Measurements from ENCODE around the gene ZBTB45.
"Not testable (repeated sequence)": the region's sequence is repeated elsewhere in the genome, so short reads cannot be mapped to it uniquely, and the experiment has no call there.

Gene ZBTB45

DNA sequence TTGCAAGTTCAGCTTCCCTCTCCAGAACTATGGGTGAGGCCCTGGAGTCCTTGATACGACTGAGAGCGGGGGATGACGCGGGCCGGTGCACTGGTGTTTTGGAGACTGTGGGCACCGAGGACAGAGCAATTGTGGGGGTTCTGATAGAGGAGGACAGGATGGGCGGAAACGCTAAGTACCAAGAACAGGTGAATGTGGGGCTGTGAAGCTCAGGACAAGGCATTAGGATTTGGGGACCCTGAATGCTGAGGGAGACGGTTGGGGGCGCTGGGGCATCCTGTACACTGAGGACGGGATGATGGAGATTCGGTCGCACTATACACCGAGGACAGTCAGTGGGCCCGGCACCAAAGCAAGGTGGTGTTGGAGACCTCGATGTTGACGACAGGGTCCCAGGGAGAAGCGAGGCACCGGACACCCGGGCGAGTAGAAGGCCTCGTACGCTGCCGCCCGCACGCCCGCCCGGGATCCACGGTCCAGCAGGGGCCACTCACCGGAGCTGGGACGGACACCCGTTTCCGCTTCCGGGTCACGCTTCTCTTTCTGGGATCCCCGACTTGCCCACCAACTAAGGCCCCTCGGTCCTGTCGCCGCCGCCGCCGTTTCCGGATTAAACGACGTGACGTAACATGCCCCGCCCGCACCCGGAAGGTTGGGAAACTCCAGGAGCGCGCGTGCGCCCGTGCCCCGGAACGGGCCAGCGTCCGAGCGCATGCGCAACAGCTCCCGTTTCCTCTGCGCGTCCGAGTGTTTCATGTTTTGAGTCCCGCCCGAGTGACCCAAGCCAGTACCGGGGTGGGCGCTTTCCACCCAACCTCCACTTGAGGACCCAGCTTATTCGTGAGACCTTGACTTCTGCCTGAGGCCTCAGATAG is 35.1 kb upstream of the ZBTB45 start, which contains the start of gene CHMP2A:
CHMP2A (minus strand) TSS at position 612 of the 875 bp plus-strand sequence. CDS start 893 bp downstream, outside the sequence.
- peak; percentile 97 to 98 for DNase-seq (ENCODE audit: low read depth in 2 of 2)

DNA sequence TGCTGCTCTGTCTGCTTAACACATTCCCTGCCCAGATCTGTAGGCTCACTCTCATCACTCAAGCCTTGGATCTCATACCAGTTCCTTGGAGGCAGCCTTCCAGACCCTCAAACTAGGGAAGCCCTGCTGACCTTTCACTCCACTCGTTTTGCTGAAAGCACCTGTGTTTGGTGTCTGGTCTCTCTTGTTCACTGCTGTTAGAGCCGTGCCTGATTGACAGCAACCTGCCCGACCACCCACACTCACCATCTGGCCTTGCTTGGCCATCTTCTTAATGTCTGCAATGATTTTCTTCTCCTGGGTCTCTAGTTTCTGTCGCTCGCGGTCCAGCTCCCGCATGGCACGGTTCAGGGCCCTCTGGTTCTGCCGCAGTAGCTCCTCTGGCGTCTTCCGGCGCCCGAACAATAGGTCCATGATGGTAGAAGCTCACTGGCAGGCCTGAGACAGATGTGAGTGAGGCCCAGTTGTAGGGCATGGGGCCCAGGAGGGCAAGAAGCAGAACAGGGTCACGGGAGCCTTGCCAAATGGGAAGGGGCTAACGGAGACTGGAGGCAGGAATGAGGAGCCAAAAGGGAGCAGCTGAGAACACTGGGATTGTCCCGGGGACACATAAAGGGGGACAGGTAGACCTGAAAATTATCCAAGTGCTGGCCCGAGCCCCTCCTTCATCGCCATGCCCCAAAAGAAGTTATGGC is 34.3 kb upstream of the ZBTB45 start:
- no peak for DNase-seq (ENCODE audit: low read depth in 2 of 2)

DNA sequence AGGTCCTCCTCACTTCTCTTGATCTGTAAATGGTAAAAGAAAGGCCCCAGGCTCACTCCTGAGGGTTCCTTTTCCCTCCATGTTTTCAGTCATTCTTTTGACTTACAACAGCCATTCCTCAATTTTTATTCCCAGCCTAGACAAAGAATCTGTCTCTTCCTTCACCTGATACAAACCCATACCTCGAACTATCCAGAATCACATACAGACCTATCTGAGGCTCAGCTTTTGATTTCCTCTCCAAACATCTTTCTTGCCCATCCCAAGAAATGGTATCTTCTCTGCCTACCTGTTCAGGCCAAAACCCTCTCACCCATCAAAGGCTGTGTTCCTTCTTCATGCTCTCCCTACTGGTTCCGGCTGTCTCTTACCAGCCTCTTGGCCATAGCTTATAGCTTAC is 33.0 kb upstream of the ZBTB45 start:
- no peak for DNase-seq (ENCODE audit: low read depth in 2 of 2)

DNA sequence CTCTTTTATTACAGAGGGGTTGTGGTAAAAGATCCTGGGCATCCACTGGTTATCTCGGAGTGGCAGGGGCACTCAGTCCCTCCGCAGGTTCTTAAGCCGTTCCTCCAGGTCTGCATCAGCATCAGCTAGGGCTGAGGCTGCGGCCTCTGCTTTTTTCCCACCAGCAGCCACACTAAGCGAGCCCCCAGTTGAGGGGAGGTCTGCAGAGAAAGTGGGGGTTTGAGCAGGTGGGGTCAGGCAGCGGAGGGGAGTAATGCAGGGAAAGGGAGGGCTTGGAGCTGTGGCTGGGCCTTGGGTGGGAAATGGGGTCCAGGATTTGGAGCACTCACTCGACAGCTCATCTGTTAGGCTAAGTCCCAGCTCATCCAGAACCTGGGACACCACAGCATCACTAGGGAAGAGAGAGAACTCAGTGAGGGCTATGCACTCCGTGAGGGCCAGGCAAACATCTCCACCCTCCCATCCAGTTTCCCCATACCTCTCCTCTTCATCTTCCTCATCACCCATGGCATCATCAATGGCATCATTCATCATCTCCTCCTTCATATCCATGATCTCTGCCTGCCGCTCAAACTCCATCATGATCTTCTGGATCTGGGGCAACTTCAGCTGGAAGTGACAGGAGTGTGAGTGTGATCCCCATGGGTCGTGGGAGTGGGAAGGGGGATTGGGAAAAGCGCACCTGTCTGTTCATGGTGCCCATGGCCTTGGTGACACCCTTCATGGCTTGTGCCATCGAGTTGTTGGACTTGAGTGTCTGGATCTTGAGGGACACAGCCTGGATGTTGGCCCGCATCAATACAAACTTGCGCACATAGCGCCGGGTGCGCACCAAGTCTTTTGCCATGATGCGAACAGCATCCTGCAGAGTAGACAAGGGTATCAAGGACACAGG is 32.2 kb upstream of the ZBTB45 start:
- no peak for DNase-seq (ENCODE audit: low read depth in 2 of 2)

DNA sequence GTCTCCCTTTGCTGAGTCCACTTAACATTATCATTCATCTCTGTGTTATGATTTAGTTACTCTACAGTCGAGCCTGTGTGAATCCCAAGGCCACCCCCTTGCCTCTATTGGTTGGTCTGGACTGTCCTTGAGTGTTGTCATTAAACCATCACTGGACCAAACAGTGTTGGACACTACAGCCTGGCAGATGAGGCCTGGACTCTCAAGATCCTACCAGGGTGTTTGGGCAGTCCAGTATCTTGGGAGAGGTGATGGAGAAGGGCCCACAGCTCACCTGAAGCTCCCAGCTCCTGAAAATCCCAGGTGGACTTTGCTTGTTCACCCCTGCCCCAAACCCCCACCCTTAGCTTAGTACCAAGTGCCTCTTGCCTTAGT is 31.5 kb upstream of the ZBTB45 start:
- DNase-seq (ENCODE audit: low read depth in 2 of 2): no peak

DNA sequence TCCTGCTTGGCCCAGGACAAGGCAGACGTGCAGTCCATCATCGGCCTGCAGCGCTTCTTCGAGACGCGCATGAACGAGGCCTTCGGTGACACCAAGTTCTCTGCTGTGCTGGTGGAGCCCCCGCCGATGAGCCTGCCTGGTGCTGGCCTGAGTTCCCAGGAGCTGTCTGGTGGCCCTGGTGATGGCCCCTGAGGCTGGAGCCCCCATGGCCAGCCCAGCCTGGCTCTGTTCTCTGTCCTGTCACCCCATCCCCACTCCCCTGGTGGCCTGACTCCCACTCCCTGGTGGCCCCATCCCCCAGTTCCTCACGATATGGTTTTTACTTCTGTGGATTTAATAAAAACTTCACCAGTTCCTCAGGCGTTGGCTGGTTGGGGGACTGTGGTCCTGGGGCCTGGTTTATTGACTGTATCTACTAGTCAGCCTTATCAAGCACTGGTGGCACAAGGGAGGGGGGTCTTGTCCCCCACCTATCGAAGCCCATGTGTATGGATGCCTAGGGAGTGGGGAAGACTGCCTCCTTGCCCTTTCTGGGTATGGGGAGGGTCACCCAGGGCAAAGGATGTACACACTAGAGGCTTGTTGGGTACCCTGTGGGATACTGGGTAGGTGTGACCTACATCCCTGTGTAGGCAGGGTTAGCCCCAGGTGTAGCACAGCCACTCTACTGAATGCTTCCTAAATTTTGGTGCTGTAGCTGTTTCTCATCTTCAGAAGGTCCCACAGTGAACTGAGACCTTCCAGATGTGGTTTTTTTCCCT is 30.9 kb upstream of the ZBTB45 start:
- no peak for DNase-seq (ENCODE audit: low read depth in 2 of 2)

DNA sequence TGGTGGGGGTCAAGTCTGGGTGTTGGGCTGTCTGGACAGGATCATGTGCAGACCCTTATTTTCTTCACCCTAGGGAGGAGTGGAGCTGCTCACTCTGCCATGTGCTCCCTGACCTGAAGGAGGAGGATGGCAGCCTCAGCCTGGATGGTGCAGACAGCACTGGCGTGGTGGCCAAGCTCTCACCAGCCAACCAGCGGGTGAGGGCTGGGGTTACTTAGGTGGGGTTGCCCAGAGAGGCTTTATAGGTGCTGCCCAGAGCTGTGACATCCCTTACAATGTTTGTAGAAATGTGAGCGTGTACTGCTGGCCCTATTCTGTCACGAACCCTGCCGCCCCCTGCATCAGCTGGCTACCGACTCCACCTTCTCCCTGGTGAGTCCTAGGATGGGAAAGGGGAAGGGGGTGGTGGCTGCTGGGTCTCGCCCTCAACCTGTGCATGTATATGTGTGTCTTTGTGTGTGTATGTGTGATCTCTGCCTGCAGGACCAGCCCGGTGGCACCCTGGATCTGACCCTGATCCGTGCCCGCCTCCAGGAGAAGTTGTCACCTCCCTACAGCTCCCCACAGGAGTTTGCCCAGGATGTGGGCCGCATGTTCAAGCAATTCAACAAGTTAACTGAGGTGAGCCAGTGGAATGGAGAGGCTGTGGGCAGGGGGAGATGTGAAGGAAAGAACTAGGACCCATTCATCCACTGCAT is 30.2 kb upstream of the ZBTB45 start:
- no peak for DNase-seq (ENCODE audit: low read depth in 2 of 2)

DNA sequence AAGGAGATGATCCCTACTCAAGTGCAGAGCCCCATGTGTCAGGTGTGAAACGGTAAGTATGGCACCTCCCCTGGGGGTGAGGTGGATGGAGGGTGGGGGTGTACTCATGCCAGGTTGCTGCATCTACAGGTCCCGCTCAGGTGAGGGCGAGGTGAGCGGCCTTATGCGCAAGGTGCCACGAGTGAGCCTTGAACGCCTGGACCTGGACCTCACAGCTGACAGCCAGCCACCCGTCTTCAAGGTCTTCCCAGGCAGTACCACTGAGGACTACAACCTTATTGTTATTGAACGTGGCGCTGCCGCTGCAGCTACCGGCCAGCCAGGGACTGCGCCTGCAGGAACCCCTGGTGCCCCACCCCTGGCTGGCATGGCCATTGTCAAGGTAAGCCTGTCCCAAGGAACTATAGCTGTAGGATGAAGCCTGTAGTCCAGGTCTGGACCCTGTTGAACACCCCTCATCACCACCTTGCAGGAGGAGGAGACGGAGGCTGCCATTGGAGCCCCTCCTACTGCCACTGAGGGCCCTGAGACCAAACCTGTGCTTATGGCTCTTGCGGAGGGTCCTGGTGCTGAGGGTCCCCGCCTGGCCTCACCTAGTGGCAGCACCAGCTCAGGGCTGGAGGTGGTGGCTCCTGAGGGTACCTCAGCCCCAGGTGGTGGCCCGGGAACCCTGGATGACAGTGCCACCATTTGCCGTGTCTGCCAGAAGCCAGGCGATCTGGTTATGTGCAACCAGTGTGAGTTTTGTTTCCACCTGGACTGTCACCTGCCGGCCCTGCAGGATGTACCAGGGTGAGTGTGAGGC is 29.5 kb upstream of the ZBTB45 start:
- no peak for DNase-seq (ENCODE audit: low read depth in 2 of 2)

DNA sequence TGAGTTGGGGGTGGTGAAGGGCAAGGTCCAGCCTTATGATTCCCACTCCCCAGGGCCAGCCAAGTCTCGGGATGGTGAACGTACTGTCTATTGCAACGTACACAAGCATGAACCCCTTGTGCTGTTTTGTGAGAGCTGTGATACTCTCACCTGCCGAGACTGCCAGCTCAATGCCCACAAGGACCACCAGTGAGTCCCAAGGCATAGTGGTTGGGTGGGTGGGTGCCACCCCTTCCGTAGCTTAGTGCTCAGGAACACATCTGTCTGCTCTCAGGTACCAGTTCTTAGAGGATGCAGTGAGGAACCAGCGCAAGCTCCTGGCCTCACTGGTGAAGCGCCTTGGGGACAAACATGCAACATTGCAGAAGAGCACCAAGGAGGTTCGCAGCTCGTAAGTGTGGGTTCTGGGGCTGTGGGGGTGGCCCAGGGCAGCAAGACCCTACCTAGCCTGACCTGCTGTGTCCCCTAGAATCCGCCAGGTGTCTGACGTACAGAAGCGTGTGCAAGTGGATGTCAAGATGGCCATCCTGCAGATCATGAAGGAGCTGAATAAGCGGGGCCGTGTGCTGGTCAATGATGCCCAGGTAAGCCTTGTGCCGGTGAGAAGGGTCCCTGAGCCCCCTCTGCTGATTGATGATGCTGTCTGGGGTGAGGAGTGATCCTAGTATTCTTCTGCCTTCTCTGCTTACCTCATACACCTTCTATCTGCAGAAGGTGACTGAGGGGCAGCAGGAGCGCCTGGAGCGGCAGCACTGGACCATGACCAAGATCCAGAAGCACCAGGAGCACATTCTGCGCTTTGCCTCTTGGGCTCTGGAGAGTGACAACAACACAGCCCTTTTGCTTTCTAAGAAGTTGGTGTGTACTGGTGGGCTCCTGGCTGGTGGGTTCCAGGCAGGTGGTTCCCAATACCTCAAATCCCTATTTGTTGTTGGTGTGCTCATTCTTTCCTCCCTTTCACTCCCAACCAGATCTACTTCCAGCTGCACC is 28.0 kb upstream of the ZBTB45 start:
- no peak for DNase-seq (ENCODE audit: low read depth in 2 of 2)

DNA sequence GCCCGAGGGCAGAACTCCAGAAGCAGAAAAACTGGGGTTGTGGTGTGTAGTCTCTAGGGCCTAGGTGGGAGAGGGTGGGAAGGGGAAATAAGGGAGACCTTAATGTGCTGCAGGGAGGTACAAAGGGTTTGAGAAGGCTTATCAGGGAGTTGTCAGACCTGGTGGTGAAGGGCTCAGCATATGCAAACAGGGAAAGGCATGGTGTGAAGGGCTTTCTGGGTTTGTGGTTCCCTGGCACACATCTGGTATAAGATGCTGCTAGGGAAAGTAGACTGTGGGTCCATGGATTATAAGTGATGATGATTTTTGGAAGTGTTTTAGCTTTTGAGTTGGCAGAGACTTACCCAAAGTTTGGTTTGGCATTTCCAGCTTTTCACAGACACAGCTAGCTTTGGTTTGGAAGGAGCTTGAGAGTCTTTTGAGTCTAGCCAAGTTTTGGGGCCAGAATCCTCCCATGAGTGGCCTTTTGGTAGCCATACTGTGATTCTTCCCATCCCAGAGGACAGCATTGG is 26.5 kb upstream of the ZBTB45 start:
- no peak for DNase-seq (ENCODE audit: low read depth in 2 of 2)

DNA sequence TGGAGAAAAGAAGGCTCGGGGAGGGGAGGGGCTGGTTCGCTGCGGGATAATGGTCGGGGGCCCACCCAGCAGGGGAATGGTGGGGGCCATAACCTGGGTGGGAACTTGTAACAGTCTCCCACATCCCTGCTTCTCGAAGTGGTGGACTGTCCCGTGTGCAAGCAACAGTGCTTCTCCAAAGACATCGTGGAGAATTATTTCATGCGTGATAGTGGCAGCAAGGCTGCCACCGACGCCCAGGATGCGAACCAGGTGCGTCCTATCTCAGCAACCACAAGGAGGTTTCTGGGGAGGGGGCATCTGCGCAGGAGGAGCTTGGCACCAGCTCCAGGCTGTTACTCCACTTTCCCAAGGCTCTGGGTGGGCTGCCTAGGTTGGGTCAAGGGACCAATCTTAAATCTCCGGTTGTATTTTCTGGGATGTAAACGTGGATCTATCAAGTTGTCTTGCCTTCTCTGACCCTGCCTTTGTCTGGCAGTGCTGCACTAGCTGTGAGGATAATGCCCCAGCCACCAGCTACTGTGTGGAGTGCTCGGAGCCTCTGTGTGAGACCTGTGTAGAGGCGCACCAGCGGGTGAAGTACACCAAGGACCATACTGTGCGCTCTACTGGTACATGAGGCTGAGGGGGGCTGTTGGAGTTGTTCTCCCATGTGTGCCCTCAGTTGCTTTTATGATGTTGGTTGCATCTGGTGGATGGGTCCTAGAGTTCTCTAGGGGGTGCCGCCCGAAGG is 25.8 kb upstream of the ZBTB45 start:
- DNase-seq (ENCODE audit: low read depth in 2 of 2): no peak

DNA sequence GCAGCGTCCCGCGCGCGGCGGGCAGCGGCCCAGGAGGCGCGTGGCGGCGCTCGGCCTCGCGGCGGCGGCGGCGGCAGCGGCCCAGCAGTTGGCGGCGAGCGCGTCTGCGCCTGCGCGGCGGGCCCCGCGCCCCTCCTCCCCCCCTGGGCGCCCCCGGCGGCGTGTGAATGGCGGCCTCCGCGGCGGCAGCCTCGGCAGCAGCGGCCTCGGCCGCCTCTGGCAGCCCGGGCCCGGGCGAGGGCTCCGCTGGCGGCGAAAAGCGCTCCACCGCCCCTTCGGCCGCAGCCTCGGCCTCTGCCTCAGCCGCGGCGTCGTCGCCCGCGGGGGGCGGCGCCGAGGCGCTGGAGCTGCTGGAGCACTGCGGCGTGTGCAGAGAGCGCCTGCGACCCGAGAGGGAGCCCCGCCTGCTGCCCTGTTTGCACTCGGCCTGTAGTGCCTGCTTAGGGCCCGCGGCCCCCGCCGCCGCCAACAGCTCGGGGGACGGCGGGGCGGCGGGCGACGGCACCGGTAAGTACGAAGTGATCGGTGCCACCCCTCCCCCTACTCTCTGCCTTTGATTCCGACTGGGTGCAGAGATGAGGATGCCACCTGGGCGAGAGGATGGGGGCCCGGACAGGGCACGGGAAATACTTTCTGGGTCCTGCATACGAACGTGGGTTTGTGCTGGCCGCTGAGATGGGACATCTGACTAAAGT is 25.1 kb upstream of the ZBTB45 start:
- peak; percentile 48 to 66 for DNase-seq (ENCODE audit: low read depth in 2 of 2)

DNA sequence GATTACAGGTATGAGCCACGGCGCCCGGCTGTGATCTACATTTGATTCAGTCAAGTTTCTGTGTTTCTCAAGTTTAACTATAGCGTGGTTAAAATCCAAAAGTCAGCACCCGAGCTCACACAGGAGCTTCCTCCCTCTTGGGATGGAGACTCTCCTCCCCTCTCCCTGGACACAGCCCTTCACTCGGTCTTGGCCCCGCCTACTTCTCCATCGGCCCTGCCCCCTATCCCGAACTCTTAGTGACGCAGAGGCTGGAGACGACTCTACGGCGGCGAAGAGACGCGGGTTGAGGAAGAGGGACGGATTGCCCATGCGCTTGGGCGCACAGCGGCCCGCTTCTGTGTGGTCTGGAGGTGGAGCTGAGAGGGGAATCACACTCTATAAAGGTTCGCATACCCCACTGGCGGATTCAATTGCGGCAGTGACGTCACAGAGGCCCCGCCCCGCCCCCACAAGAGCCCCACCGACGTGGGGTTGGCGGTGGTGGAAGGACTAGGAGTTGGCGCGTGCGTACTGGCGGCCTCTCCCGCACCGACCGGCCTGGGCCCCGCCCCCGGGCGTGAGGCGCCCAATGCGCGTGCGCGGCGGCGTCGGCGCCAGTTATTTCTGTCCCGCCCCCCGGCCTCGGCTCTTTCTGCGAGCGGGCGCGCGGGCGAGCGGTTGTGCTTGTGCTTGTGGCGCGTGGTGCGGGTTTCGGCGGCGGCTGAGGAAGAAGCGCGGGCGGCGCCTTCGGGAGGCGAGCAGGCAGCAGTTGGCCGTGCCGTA is 24.4 kb upstream of the ZBTB45 start, which contains the start of gene TRIM28:
TRIM28 (plus strand) TSS at position 239 of the 765 bp plus-strand sequence. CDS start 694 bp downstream, outside the sequence.
- DNase-seq (ENCODE audit: low read depth in 2 of 2): peak; percentile 100

DNA sequence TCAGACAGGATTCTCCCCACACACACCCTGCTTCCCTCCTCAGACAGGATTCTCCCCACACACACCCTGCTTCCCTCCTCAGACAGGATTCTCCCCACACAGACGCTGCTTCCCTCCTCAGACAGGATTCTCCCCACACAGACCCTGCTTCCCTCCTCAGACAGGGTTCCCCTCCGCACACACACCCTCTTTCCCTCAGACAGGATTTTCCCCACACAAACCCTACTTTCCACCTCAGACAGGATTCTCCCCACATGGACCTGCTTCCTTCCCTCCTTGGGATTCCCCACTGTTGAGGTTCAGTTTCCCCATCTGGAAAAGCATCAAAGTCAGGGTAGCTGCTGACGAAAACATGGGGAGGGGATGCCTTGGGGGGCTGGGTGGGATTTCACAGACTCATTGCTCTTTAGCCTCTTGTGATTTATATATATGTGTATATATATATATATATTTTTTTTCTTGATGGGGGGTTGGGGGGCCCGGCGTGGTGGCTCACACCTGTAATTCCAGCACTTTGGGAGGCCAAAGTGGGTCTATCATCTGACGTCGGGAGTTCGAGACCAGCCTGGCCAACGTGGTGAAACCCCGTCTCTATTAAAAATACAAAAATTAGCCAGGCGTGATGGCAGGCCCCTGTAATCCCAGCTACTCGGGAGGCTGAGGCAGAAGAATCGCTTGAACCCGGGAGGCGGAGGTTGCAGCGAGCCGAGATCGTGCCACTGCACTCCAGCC is 23.2 kb upstream of the ZBTB45 start:
- DNase-seq (ENCODE audit: low read depth in 2 of 2): not testable (repeated sequence)

DNA sequence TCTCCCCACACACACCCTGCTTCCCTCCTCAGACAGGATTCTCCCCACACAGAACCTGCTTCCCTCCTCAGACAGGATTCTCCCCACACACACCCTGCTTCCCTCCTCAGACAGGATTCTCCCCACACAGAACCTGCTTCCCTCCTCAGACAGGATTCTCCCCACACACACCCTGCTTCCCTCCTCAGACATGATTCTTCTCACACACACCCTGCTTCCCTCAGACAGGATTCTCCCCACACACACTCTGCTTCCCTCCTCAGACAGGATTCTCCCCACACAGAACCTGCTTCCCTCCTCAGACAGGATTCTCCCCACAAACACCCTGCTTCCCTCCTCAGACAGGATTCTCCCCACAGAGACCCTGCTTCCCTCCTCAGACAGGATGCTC is 19.6 kb upstream of the ZBTB45 start:
- DNase-seq (ENCODE audit: low read depth in 2 of 2): not testable (repeated sequence)

Measured in stimulated activated CD8-positive, alpha-beta memory T cell treated with anti-CD3 and anti-CD28 coated beads, Interleukin-7, amount 100 ng/mL, for 1 hour (primary cell).